ENCODE measurements around the gene GEMIN5. TPM values are rescaled to one million over a fixed set of nuclear protein-coding genes. Genes with fewer than 3 reads are reported as not detected.
A peak's percentile ranks its signal among the peaks of the same experiment; 100 is the strongest.

GEMIN5 gene
- polyA plus RNA-seq, 2 of the 4 experiments (the other 2 are of a cell fraction) = 20.2 to 22.6 TPM

- 75% methylated on average over 2 of the region's 2 CpGs for WGBS (ENCODE audit: missing lambda C conversion rate)
- CTCF ChIA-PET = interaction anchor here (2.7 kb wide), 1 partner anchor 7 kb away, joined by 7 read pairs; no protein-coding TSS in a partner anchor
- no peak overlapping the region for H3K27ac ChIP-seq
These were observed 88.2 kb downstream of the GEMIN5 start for GRCh38 chr5:154849791-154850201.

More at GRCh38 chr5:154849791-154850201, 88.2 kb downstream of the GEMIN5 start:
- H3K4me3 ChIP-seq = no peak overlapping the region
- DNase-seq (ENCODE audit: low read depth in 1 of 2, low spot score in 1 of 2) = no peak
- ATAC-seq = peak in 1 of 2 experiments; percentile 37; a peak in 3 of 6 replicates
- H3K4me1 ChIP-seq = no peaks in the 10 kb centered on the region
- H3K9me3 ChIP-seq = no peaks in the 10 kb centered on the region
- POLR2A ChIA-PET = no interaction called here
- TF ChIP-seq RARB (CRISPR knock-in tag; IDR thresholded peaks at IDR 0.05) (no peak), SREBF2 (IDR thresholded peaks at IDR 0.05) (no peak), KDM1A (IDR thresholded peaks at IDR 0.05; ENCODE audit: low read depth) (no peak), HMGXB4 (CRISPR knock-in tag; IDR thresholded peaks at IDR 0.05; ENCODE audit: borderline replicate concordance) (no peak), CBX2 (IDR thresholded peaks at IDR 0.05; ENCODE audit: borderline replicate concordance, low read depth) (no peak), MAZ (IDR thresholded peaks at IDR 0.05; ENCODE audit: borderline replicate concordance, low read depth, low read length) (no peak), USF2 (IDR thresholded peaks at IDR 0.05) (no peak), BCL3 (IDR thresholded peaks at IDR 0.05) (no peak), REST (IDR thresholded peaks at IDR 0.05) (no peak), ZFP36 (IDR thresholded peaks at IDR 0.05; ENCODE audit: borderline replicate concordance, partially characterized antibody) (no peak), FOSB (CRISPR knock-in tag; IDR thresholded peaks at IDR 0.05) (no peak), CHD4 (IDR thresholded peaks at IDR 0.05; ENCODE audit: borderline replicate concordance) (no peak), HOXB5 (CRISPR knock-in tag; IDR thresholded peaks at IDR 0.05) (no peak), KDM5A (IDR thresholded peaks at IDR 0.05) (no peak), CEBPB (IDR thresholded peaks at IDR 0.05) (no peak), CBX8 (IDR thresholded peaks at IDR 0.05) (no peak), RAD21 (conservative IDR thresholded peaks at IDR 0.05 in 1 of 2, IDR thresholded peaks at IDR 0.05 in 1 of 2) (no peak), CTCF (IDR thresholded peaks at IDR 0.05) (no peak)
- FAIRE-seq = no peak
- no peak overlapping the region for H3K4me2 ChIP-seq
